ENCODE measurements around the gene VPS41.

Gene VPS41

DNA sequence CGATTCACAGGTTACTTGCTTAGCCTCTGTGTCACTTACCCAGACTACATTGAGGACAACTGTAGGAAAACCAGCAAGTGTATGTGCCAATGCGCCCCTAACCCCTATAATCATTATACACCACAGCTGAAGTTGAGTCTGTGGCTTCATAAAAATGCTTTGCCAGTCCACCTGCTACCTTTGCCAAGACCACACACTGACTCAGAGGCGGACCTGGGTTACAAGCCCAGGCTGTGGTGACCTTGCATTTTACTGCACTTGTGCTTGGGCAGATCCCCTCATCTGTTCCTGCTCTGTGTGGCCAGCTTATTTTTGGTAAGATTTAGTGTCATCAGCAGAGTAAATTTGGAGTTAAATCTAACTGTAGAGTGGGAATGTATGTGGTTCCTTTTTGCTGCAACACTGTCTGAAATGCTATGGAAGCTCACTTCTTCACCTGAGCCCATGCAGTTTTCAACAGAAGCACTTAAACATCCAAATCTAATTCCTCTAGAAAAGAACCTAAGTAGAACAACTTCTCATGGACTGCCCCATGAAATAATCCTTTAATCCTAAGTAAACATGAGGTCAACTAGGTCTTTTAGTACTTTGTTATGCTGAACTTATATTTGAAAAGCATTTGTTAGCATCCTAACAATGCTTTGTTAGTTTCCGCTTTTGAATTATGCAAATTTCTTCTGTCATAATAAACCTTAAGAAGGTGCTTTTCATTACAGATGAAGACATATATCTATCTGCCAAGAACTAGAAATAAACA is 181.6 kb downstream of the VPS41 start:
- DNase-seq (ENCODE audit: low read depth): no peak

- DNase-seq (ENCODE audit: low read depth): no peak
Observed at GRCh38 chr7:38723327-38723726, 185.7 kb downstream of the VPS41 start.

DNA sequence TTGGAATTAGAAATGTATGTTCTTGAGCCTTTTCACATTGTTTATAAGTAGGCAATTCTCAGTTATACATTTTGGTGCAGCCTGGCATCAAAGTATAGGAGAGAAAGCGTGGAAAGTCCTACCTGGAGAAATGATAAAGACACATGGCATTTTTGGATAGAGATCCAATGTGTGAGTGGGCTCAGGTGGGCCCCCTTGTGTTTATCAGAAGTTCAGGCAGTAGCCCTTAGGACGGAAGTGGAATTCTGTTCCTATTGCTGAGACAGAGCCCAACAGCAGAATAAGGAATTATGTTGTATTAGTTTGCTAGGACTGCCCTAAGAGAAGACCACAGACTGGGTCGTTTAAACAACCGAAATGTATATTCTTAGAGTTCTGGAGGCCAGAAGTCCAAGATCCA is 192.6 kb downstream of the VPS41 start:
- peak; percentile 14 for DNase-seq (ENCODE audit: low read depth)

- DNase-seq (ENCODE audit: low read depth): no peak
Observed at GRCh38 chr7:38709123-38709522, 199.9 kb downstream of the VPS41 start.

- no peak for DNase-seq (ENCODE audit: low read depth)
Observed at GRCh38 chr7:38704751-38705150, 204.2 kb downstream of the VPS41 start.

- DNase-seq (ENCODE audit: low read depth): no peak
Observed at GRCh38 chr7:38704041-38704547, 204.9 kb downstream of the VPS41 start.

GRCh38 chr7:38703093-38703492 is 205.9 kb downstream of the VPS41 start:
- no peak for DNase-seq (ENCODE audit: low read depth)

- no peak for DNase-seq (ENCODE audit: low read depth)
Observed at GRCh38 chr7:38702002-38702535, 206.9 kb downstream of the VPS41 start.

- DNase-seq (ENCODE audit: low read depth): no peak
Observed at GRCh38 chr7:38700116-38700515, 208.9 kb downstream of the VPS41 start.

DNA sequence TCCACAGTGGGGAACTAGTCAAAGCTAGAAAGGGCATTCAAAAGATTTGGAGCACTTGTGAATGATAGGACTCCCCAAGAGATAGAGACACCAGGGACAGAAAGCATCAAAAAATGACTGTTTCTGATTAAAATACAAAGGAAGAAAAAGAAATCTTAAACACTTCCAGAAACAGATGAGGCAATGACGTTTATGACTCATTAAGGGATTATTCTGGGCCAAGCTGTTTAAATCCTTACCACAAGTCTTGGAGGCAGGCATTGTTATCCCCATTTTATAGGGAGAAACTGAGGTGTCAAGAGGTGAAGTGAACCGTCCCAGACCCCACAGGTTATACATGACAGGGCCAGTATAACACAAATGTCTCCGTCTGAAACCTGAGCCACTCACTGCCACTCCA is 209.5 kb downstream of the VPS41 start:
- peak; percentile 13 for DNase-seq (ENCODE audit: low read depth)

GRCh38 chr7:38694326-38694725 is 214.7 kb downstream of the VPS41 start:
- DNase-seq (ENCODE audit: low read depth): no peak

- no peak for DNase-seq (ENCODE audit: low read depth)
Observed at GRCh38 chr7:38686888-38687287, 222.1 kb downstream of the VPS41 start.

DNA sequence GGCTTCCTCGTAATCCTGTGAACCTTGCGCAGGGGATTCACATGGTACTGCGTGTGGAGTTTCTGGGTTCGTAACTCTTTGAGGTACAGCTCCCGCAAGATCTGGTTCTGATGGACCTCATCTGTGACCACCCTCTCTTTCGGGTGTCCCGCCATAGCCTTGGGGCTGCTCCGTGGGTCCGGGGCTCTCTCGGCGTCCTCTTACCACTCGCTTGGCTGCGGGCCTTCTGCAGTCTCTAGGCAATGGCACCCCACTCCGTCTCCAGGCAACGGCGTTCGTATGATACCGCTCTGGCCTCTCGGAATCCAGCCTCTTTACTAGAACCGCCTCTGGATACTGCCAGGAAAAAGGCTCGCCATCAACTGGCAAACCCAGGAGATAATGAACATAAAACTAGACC is 223.1 kb downstream of the VPS41 start:
- no peak for DNase-seq (ENCODE audit: low read depth)

- no peak for DNase-seq (ENCODE audit: low read depth)
Observed at GRCh38 chr7:38682606-38683005, 226.4 kb downstream of the VPS41 start.

GRCh38 chr7:38681882-38682281 is 227.1 kb downstream of the VPS41 start:
- DNase-seq (ENCODE audit: low read depth): no peak

GRCh38 chr7:38679419-38679818 is 229.6 kb downstream of the VPS41 start:
- DNase-seq (ENCODE audit: low read depth): no peak

- DNase-seq (ENCODE audit: low read depth): no peak
Observed at GRCh38 chr7:38678698-38679054, 230.3 kb downstream of the VPS41 start.

DNA sequence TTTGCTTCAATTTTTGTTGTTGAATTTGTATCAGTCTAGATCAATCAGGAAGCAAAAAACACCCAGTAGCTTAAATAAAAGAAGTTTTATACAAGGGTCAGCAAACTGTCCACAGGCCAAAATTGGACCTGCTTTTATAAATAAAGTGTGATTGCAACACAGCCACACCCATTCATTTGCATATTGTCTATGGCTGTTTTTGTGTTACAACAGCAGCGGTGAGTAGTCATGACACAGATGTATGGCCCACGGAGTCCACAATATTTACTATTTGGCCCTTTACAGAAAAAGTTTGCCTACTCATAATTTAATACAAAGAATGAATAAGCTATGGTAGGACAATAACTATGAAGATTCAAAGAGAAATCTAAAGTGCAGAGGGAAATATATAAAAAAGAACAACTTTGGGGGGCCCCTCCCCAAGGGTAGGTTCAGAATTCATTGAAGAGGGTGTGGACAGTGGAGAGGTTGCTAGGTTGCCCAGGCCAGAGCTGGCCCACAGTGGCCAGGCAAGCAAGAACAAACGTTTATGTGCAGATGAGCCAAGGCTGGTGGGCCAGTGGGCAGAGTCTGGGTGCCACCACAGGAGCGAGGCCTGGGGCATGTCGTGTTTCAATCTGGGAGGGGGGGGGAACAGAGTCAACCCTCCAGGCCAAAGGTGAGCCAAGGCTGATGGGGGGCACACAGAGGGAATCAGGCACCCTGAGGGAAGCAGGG is 230.9 kb downstream of the VPS41 start:
- DNase-seq (ENCODE audit: low read depth): no peak

- DNase-seq (ENCODE audit: low read depth): no peak
Observed at GRCh38 chr7:38675494-38676106, 233.4 kb downstream of the VPS41 start.

- DNase-seq (ENCODE audit: low read depth): no peak
Observed at GRCh38 chr7:38674513-38674912, 234.5 kb downstream of the VPS41 start.

GRCh38 chr7:38673795-38674194 is 235.2 kb downstream of the VPS41 start:
- DNase-seq (ENCODE audit: low read depth): peak; percentile 71
